Measurements from ENCODE around the gene PADI1.

PADI1 gene

GRCh38 chr1:17244821-17245740 lies 40.2 kb downstream of the PADI1 start:
- DNase-seq (ENCODE audit: low spot score): no peak

GRCh38 chr1:17245816-17246325 lies 40.9 kb downstream of the PADI1 start:
- DNase-seq (ENCODE audit: low spot score): no peak

GRCh38 chr1:17246971-17247370 lies 42.0 kb downstream of the PADI1 start:
- DNase-seq (ENCODE audit: low spot score): no peak

GRCh38 chr1:17248781-17249180 lies 43.9 kb downstream of the PADI1 start, which contains the start of gene PADI3:
Gene PADI3 (plus strand): TSS chr1:17249098. CDS start chr1:17249138, 40 bp downstream.
- DNase-seq (ENCODE audit: low spot score): no peak

GRCh38 chr1:17250601-17251000 lies 45.7 kb downstream of the PADI1 start:
- DNase-seq (ENCODE audit: low spot score): no peak

GRCh38 chr1:17251246-17251645 lies 46.3 kb downstream of the PADI1 start:
- no peak for DNase-seq (ENCODE audit: low spot score)

GRCh38 chr1:17251701-17252376 lies 46.9 kb downstream of the PADI1 start:
- no peak for DNase-seq (ENCODE audit: low spot score)

- no peak for DNase-seq (ENCODE audit: low spot score)
These were observed 50.4 kb downstream of the PADI1 start for GRCh38 chr1:17255336-17255735.

- DNase-seq (ENCODE audit: low spot score): no peak
These were observed 53.3 kb downstream of the PADI1 start for GRCh38 chr1:17258116-17258757.

- no peak for DNase-seq (ENCODE audit: low spot score)
These were observed 53.8 kb downstream of the PADI1 start for GRCh38 chr1:17258758-17259130.

- no peak for DNase-seq (ENCODE audit: low spot score)
These were observed 54.4 kb downstream of the PADI1 start for GRCh38 chr1:17259233-17259873.

GRCh38 chr1:17260264-17260663 lies 55.3 kb downstream of the PADI1 start:
- no peak for DNase-seq (ENCODE audit: low spot score)

GRCh38 chr1:17260738-17261137 lies 55.8 kb downstream of the PADI1 start:
- no peak for DNase-seq (ENCODE audit: low spot score)

- DNase-seq (ENCODE audit: low spot score): no peak
These were observed 59.0 kb downstream of the PADI1 start for GRCh38 chr1:17263936-17264335.

GRCh38 chr1:17264470-17264869 lies 59.5 kb downstream of the PADI1 start:
- DNase-seq (ENCODE audit: low spot score): no peak

GRCh38 chr1:17265162-17265561 lies 60.2 kb downstream of the PADI1 start:
- DNase-seq (ENCODE audit: low spot score): no peak

GRCh38 chr1:17265950-17266349 lies 61.0 kb downstream of the PADI1 start:
- DNase-seq (ENCODE audit: low spot score): no peak

- no peak for DNase-seq (ENCODE audit: low spot score)
These were observed 66.2 kb downstream of the PADI1 start for GRCh38 chr1:17270891-17271765.

- DNase-seq (ENCODE audit: low spot score): no peak
These were observed 67.1 kb downstream of the PADI1 start for GRCh38 chr1:17272066-17272465.

- no peak for DNase-seq (ENCODE audit: low spot score)
These were observed 67.7 kb downstream of the PADI1 start for GRCh38 chr1:17272646-17273045.

- DNase-seq (ENCODE audit: low spot score): no peak
These were observed 68.2 kb downstream of the PADI1 start for GRCh38 chr1:17273096-17273495.

Measured in HuH-7 (cell line).